Retinal pigment epithelial cell (primary cell): ENCODE results near the gene ESYT3.

Experiments
- DNase-seq: peaks from one replicate; pipeline ENCODE4 v3.0.0-alpha.2; 2010; ENCODE audit warnings: low read depth
- H3K4me3 ChIP-seq: 2 replicates; pipeline ENCODE4 v1.5.1; 2011; ENCODE audit warnings: mild to moderate bottlenecking, low read length, control low read depth, moderate library complexity
- TF ChIP-seq, protein P1 (sequence below): conservative IDR thresholded peaks from 2 replicates; pipeline ENCODE4 v1.5.1; 2011; ENCODE audit warnings: low read depth, low read length, control low read depth, inconsistent platforms

Gene ESYT3

DNA sequence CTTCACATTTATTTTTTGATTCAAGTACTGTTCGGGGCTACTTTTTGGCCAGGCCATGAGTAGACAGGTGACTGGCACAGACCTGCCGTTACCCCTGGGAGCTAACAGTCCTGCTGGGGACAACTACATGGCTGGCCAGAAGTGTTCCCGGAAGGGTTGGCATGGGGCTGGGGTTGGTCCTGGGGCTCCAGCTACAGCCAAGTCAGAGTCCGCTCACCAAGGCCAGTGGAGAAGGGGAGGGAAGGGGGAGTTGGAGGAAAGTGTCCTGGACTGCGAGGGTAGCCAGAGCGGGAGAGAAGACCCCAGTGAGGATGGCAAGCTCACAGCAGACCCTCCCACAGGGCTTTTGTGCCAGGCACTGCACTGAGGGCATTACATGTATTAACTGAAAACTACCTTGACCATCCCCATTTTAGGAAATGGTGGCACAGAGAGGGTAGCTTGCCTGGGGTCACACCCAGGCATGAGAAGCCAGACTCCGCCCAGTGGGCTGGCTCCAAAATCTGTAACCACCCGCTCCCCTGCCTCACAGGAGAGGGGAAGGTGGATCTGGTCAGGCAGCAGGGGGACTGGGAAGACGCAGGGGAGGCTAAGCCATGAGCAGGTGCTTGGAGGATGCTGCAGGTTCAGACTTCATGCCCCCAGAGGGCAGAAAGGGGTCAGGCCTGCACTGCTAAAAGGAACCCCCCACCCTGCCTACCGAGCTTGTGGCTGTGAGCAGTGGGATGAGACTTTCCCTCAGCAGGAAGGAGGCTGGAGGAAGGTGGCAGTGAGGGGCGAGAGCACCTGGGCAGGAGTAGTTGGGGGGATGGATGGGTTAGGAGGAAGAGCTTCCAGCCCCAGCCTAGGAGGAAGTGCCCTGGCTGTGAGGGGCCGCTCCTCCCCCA, 38.3 kb upstream of the ESYT3 start:
- no peak for DNase-seq
- TF ChIP-seq, protein P1, sequence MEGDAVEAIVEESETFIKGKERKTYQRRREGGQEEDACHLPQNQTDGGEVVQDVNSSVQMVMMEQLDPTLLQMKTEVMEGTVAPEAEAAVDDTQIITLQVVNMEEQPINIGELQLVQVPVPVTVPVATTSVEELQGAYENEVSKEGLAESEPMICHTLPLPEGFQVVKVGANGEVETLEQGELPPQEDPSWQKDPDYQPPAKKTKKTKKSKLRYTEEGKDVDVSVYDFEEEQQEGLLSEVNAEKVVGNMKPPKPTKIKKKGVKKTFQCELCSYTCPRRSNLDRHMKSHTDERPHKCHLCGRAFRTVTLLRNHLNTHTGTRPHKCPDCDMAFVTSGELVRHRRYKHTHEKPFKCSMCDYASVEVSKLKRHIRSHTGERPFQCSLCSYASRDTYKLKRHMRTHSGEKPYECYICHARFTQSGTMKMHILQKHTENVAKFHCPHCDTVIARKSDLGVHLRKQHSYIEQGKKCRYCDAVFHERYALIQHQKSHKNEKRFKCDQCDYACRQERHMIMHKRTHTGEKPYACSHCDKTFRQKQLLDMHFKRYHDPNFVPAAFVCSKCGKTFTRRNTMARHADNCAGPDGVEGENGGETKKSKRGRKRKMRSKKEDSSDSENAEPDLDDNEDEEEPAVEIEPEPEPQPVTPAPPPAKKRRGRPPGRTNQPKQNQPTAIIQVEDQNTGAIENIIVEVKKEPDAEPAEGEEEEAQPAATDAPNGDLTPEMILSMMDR = no peak
- no peak overlapping the region for H3K4me3 ChIP-seq

GRCh38 chr3:138396752-138397410, 37.5 kb upstream of the ESYT3 start:
- TF ChIP-seq, protein P1 = no peak
- no peak for DNase-seq
- no peak overlapping the region for H3K4me3 ChIP-seq

- no peak overlapping the region for H3K4me3 ChIP-seq
- TF ChIP-seq, protein P1 = no peak
- DNase-seq = no peak
Measured at GRCh38 chr3:138397983-138398382, 36.4 kb upstream of the ESYT3 start.

DNA sequence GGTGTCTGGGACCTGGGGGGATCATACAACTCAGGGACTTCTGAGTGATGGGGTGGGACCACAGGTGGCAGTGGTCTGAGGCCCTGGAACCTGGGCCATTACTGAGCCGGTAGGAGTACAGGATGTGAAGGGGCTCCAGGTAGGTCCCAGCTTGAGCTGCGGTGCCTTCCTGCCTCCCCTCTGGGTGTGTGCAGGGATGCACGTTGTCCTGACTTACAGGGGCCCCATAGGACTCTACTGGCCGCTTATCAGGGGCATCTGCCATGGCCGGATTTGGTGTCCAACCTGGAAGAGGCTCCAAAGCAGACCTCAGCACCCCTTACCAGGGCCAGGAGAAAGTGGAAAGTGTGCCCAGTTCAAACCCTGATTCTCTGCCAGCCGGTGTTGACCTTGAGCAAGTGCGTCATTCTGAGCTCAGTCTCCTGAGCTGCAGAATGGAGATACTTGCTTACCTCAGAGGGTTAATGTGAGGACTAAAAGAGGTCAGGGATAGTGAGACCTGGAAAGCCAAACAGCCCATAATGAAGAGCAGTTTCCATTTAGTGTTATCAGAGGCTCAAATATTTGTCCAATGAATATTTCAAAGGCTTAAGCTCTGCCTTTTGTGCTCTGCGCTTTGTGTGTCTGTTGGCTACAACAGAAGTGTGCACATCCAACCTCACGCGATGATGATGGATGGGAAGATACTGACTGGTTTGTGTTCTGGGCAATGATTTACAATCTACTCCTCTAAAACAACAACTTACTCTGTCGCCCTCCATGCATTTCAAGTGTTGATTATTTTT, 35.4 kb upstream of the ESYT3 start:
- no peak for DNase-seq
- TF ChIP-seq, protein P1 = no peak
- H3K4me3 ChIP-seq = no peak overlapping the region

DNA sequence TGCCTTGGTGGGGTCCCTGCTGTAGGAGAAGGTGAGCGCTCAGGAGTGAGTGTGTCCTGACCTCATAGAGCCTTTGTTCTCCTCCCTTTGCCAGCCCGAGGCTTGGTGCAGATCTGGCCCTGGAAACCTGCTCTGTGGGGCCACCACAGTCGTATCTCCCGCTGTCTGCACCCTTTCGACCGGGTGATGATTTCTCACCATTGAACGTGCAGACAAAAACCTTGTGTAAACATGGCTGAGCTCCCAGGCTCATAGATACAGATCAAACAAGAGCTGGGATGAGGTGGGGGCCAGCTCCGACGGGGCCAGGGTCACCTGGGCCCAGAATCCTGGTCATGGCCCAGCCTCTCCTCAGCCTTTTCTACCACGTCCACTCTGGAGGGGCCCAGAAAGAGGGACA, 34.6 kb upstream of the ESYT3 start:
- no peak overlapping the region for H3K4me3 ChIP-seq
- DNase-seq = no peak
- TF ChIP-seq, protein P1 = no peak

DNA sequence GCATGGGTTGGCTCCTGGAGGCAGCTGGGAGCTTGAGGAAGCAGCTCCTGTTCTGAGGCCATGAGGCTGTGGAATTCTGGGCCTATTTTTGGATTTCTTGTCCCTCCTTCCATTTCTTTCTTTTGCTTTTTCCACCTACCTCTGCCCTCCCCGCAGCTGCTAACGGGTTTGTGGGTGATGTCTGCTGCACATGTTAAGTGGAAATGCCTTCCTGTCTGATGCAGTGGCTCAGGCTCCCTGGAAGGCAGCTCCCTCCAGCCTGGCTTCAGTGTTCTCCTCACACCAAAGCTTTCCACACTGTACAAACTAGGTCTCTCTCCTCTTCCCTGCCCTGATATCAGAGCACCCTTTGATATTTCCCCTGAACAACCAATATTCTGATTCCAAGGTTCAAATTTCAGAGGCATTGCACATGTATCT, 33.8 kb upstream of the ESYT3 start:
- TF ChIP-seq, protein P1 = no peak

More for the DNA sequence above, 33.8 kb upstream of the ESYT3 start:
- no peak overlapping the region for H3K4me3 ChIP-seq
- DNase-seq = no peak
